GDM1 (cell line): ENCODE measurements around the gene ST7L.
"Not testable (repeated sequence)": the region's sequence is repeated elsewhere in the genome, so short reads cannot be mapped to it uniquely, and the experiment has no call there.

Source experiments
- DNase-seq: peaks from one replicate; lab custom pipeline; 2025; lab: John Stamatoyannopoulos, UW

ST7L gene

DNA sequence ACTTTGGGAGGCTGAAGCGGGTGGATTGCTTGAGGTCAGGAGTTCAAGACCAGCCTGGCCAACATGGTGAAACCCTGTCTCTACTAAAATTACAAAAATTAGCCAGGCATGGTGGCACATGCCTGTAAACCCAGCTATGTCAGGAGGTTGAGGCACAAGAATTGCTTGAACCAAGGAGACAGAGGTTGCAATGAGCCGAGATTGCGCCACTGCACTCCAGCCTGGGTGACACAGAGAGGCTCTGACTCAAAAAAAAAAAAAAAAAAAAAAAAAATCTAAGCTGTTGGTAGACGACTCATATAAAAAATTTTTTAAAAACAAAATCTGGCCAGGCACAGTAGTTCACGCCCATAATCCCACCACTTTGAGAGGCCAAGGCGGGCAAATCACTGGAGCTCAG, 131.3 kb downstream of the ST7L start:
- not testable (repeated sequence) for DNase-seq

DNA sequence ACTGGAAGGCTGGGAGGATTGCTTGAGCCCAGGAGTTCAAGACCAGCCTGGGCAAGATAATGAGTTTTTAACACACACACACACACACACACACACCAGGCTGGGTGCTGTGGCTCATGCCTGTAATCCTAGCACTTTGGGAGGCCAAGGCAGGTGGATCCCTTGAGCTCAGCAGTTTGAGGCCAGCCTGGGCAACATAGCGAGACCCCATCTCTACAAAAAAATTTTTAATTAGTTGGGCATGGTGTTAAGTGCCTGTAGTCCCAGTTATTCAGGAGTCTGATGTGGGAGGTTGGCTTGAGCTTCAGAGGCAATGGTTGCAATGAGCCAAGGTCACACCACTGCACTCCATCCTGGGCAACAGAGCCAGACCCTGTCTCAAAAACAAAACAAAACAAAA, 132.9 kb downstream of the ST7L start:
- not testable (repeated sequence) for DNase-seq

DNA sequence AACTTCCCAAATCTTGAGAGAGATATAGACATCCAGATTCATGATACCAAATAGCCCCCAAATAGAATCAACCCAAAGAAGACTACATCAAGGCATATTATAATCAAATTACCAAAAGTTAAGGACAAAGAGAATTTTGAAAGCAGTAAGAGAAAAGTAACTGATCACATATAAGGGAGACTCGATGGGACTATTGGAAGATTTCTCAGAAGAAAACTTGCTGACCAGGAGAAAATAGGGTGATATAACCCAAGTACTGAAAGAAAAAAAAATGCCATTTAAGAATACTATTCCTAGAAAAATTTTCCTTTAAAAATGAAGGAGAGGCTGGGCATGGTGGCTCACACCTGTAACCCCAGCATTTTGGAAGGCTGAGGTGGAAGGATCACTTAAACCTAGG, 140.6 kb downstream of the ST7L start:
- no peak for DNase-seq

- no peak for DNase-seq
Measured at GRCh38 chr1:112477550-112477949, 141.4 kb downstream of the ST7L start.
